Activated naive CD8-positive, alpha-beta T cell (primary cell): ENCODE data around the gene AP1AR.

Experiments
- H3K27ac Mint-ChIP-seq: one replicate; pipeline ENCODE4 v1.8.0; 2021; ENCODE audit warnings: mixed read lengths
- H3K27me3 Mint-ChIP-seq: one replicate; pipeline ENCODE4 v1.8.0; 2021; ENCODE audit warnings: mixed read lengths
- H3K36me3 Mint-ChIP-seq: one replicate; pipeline ENCODE4 v1.8.0; 2021; ENCODE audit warnings: mixed read lengths
- H3K4me1 Mint-ChIP-seq: one replicate; pipeline ENCODE4 v1.8.0; 2021; ENCODE audit warnings: low read depth, mixed read lengths
- H3K4me3 Mint-ChIP-seq: one replicate; pipeline ENCODE4 v1.8.0; 2021; ENCODE audit warnings: mild to moderate bottlenecking, mixed read lengths
- H3K9me3 Mint-ChIP-seq: one replicate; pipeline ENCODE4 v1.8.0; 2021; ENCODE audit warnings: low read depth, mixed read lengths

The AP1AR gene

DNA sequence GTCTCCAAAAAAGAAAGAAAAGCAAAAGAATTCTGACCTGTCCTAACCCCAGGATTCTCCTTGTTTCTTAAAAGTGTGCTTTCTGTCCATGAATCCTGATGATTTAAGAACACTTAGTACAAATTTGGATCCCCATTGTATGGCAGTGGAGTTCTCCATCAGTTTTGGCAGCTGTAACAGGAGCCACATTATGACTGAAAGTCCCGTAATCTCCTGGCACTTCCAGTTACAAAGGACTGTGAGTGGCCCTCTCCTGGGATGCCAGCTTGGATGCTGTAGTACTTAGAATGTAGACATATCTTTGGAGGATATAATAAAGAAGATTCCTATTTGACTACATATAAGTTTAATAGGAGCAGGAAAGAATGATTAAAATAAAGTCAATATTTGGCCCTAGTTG is 20.6 kb downstream of the AP1AR start:
- Mint-ChIP-seq H3K27ac (no peak overlapping the region), H3K9me3 (no peaks in the 10 kb centered on the region), H3K4me3 (no peak overlapping the region), H3K4me1 (peaks cover 7% of the 10 kb centered on the region), H3K36me3 (peaks cover 6% of the 10 kb centered on the region), H3K27me3 (no peaks in the 10 kb centered on the region)

DNA sequence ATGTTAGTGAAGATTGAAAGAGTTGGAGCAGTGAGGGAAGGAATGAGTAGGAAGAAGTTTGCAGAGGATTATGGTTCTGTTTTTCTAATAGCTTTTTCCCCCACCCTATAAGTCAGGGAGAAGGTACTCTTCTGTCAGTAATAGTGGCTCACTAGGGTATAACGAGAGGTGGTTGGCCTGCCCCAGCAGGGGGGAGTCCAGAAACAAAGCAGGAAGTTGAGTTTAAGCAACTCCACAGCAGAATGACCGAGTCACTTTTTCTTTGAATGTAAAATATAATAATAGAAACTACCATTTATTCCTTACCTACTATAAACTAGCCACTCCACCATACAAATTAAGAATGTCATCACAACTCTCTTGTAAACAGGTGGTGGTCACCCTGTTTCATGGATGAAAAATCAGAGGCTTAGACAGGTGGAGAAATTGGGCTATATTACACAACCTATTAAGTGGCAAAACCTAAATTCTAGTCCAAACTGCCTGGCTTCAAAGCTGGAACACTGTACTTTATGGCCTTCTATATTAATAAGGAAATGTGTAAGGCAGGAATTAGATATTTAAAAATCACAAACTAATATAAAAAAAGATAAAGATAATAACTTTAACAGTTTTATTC is 21.9 kb downstream of the AP1AR start:
- H3K4me1 Mint-ChIP-seq: peaks cover 7% of the 10 kb centered on the region
- H3K27me3 Mint-ChIP-seq: no peaks in the 10 kb centered on the region
- peaks cover 6% of the 10 kb centered on the region for H3K36me3 Mint-ChIP-seq
- no peak overlapping the region for H3K27ac Mint-ChIP-seq
- no peaks in the 10 kb centered on the region for H3K9me3 Mint-ChIP-seq
- H3K4me3 Mint-ChIP-seq: no peak overlapping the region

GRCh38 chr4:112257098-112257497 is 25.5 kb downstream of the AP1AR start:
- no peak overlapping the region for H3K4me3 Mint-ChIP-seq
- no peaks in the 10 kb centered on the region for H3K27me3 Mint-ChIP-seq
- no peaks in the 10 kb centered on the region for H3K4me1 Mint-ChIP-seq
- no peaks in the 10 kb centered on the region for H3K9me3 Mint-ChIP-seq
- H3K27ac Mint-ChIP-seq: no peak overlapping the region
- peaks cover 6% of the 10 kb centered on the region for H3K36me3 Mint-ChIP-seq

DNA sequence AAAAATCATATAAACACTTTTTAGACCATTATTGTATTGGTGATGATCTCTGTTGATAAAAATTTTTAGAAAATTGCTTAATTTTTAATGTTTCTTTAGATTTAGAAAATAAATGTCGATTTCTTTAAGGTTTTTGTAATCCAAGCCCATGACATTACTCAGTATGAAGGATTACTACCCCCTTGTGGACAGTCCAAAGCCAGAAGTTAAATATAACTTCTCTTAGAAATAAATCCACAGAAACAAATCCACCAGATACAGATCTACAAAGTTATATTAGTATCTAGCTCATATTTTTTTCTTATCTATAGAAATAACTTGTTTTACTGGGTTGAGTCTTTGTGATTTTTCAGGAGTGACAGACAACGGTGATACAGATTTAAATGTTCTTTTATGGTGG is 35.2 kb downstream of the AP1AR start:
- Mint-ChIP-seq H3K36me3 (peaks cover 8% of the 10 kb centered on the region), H3K4me1 (peaks cover 9% of the 10 kb centered on the region), H3K27me3 (no peaks in the 10 kb centered on the region), H3K9me3 (no peaks in the 10 kb centered on the region), H3K4me3 (no peak overlapping the region), H3K27ac (no peak overlapping the region)

DNA sequence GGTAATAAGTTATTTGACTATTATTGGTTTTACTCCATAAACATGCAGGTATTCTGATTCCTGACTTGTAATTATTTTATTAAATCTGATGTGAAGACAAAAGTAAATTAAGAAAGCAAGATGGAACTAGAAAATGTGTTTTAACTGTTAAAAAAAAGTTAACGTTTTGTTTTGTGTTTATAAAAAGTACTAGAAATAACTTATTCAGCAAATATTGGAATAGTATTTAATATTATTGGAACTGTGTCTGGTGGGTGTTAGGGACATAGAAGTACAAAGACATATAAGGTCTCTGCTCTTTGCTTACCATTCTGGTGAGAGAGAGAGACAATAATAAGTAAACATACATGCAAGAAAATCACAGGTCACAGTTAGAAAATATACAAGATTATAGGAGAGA is 38.5 kb downstream of the AP1AR start:
- H3K9me3 Mint-ChIP-seq: no peaks in the 10 kb centered on the region
- H3K36me3 Mint-ChIP-seq: peaks cover 8% of the 10 kb centered on the region
- H3K27ac Mint-ChIP-seq: no peak overlapping the region
- H3K27me3 Mint-ChIP-seq: no peaks in the 10 kb centered on the region
- H3K4me1 Mint-ChIP-seq: peaks cover 23% of the 10 kb centered on the region
- H3K4me3 Mint-ChIP-seq: no peak overlapping the region

- Mint-ChIP-seq H3K4me3 (no peak overlapping the region), H3K36me3 (peaks cover 8% of the 10 kb centered on the region), H3K9me3 (no peaks in the 10 kb centered on the region), H3K27ac (peak overlapping the region; percentile 62), H3K4me1 (peaks cover 23% of the 10 kb centered on the region), H3K27me3 (no peaks in the 10 kb centered on the region)
Observed at GRCh38 chr4:112270640-112271421, 39.2 kb downstream of the AP1AR start.

- Mint-ChIP-seq H3K27me3 (no peaks in the 10 kb centered on the region), H3K9me3 (no peaks in the 10 kb centered on the region), H3K36me3 (peaks cover 14% of the 10 kb centered on the region), H3K4me1 (peaks cover 23% of the 10 kb centered on the region), H3K27ac (peak overlapping the region; percentile 14), H3K4me3 (no peak overlapping the region)
Observed at GRCh38 chr4:112272292-112272691, 40.7 kb downstream of the AP1AR start.

DNA sequence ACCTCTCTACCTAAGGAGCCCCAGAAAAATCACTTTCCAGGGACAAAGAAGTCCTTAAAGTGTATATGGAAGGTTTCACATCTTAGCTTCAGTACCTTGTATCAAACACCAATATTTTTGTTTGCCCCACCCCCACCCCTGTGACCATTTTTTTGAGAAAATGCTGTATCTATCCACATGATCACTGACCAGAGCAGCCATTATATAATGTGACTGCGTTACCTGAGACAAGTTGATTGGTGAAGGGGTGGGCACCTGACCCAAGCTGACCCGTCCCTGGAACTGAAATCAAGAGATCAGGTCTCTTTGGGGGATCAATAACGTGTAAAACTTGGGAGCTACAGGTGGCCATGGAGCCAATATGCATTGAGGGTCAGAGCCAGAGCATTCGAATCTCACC is 43.4 kb downstream of the AP1AR start:
- Mint-ChIP-seq H3K9me3 (no peaks in the 10 kb centered on the region), H3K36me3 (peaks cover 12% of the 10 kb centered on the region), H3K4me1 (peaks cover 32% of the 10 kb centered on the region), H3K4me3 (no peak overlapping the region), H3K27me3 (no peaks in the 10 kb centered on the region), H3K27ac (no peak overlapping the region)

DNA sequence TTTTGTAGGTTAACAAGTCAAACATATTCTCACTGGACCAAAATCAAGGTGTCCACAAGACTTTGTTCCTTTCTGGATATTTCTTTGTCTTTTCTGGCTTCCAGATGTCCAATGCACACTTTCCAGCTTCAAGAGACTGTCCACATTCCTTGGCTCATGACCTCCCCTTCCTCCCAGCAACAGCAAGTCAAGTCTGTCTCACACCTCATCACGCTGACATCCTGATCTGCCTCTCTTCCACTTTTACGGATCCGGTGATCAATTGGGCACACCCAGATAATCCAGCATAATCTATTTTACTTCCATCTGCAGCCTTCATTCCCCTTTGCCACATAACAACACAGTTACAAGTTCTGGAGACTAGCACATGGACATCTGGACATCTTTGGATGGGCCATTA is 44.5 kb downstream of the AP1AR start:
- H3K4me3 Mint-ChIP-seq: no peak overlapping the region
- peaks cover 6% of the 10 kb centered on the region for H3K36me3 Mint-ChIP-seq
- peak overlapping the region; percentile 11 for H3K27ac Mint-ChIP-seq
- peaks cover 35% of the 10 kb centered on the region for H3K4me1 Mint-ChIP-seq
- no peaks in the 10 kb centered on the region for H3K9me3 Mint-ChIP-seq
- no peaks in the 10 kb centered on the region for H3K27me3 Mint-ChIP-seq

DNA sequence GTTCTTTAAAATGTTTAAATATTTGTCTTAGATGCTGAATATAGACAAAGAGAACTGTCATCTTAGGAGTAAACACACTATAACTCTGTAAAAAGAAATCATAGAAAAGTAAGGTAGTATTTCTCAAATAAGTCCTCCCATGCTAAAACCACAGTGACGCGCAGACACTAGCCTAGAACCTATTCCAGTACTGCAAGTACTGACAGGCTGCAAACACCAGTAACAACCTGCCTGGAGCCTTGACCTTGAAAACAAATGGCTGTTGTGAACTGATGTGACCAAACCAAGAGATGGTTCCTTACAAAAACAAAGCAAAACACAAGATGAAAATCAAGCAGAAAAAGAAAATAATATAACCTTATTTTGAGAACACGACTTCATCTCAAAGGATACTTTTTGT is 45.6 kb downstream of the AP1AR start:
- Mint-ChIP-seq H3K9me3 (peaks cover 2% of the 10 kb centered on the region), H3K27me3 (no peaks in the 10 kb centered on the region), H3K36me3 (peaks cover 10% of the 10 kb centered on the region), H3K4me3 (no peak overlapping the region), H3K4me1 (peaks cover 41% of the 10 kb centered on the region), H3K27ac (peak overlapping the region; percentile 72)

GRCh38 chr4:112277705-112278448 is 46.3 kb downstream of the AP1AR start:
- H3K4me3 Mint-ChIP-seq: no peak overlapping the region
- peak overlapping the region; percentile 64 for H3K27ac Mint-ChIP-seq
- peaks cover 5% of the 10 kb centered on the region for H3K9me3 Mint-ChIP-seq
- peaks cover 46% of the 10 kb centered on the region for H3K4me1 Mint-ChIP-seq
- no peaks in the 10 kb centered on the region for H3K27me3 Mint-ChIP-seq
- peaks cover 13% of the 10 kb centered on the region for H3K36me3 Mint-ChIP-seq

GRCh38 chr4:112279025-112279881 is 47.7 kb downstream of the AP1AR start:
- H3K27me3 Mint-ChIP-seq: no peaks in the 10 kb centered on the region
- peak overlapping the region; percentile 76 for H3K27ac Mint-ChIP-seq
- peaks cover 13% of the 10 kb centered on the region for H3K36me3 Mint-ChIP-seq
- H3K9me3 Mint-ChIP-seq: peaks cover 5% of the 10 kb centered on the region
- peaks cover 46% of the 10 kb centered on the region for H3K4me1 Mint-ChIP-seq
- no peak overlapping the region for H3K4me3 Mint-ChIP-seq

DNA sequence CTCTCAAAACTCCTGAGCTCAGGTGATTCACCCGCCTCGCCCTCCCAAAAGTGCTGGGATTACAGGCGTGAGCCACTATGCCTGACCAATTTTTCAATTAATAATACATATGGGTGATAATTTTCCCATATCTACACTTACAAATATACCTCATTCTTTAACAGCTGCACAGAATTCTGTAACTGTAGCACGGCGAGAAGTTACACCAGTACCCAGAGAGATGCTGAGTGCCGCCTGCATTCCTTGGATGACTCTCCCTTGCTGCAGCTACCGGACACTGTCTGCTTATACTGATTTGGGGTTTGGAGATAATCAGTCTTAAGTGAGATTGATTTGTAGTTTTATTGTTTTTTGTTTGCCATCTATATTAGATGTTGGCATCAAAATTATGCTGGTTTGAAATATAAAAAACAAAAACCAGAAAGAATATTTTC is 48.3 kb downstream of the AP1AR start:
- Mint-ChIP-seq H3K4me1 (peaks cover 50% of the 10 kb centered on the region), H3K27me3 (no peaks in the 10 kb centered on the region), H3K27ac (peak overlapping the region; percentile 31), H3K4me3 (no peak overlapping the region), H3K9me3 (peaks cover 5% of the 10 kb centered on the region), H3K36me3 (peaks cover 13% of the 10 kb centered on the region)

GRCh38 chr4:112280386-112281056 is 48.9 kb downstream of the AP1AR start:
- H3K27ac Mint-ChIP-seq: peak overlapping the region; percentile 41
- peaks cover 5% of the 10 kb centered on the region for H3K9me3 Mint-ChIP-seq
- no peaks in the 10 kb centered on the region for H3K27me3 Mint-ChIP-seq
- H3K4me1 Mint-ChIP-seq: peaks cover 50% of the 10 kb centered on the region
- H3K36me3 Mint-ChIP-seq: peaks cover 13% of the 10 kb centered on the region
- H3K4me3 Mint-ChIP-seq: no peak overlapping the region
